ENCODE results near the gene GALC.
A peak's percentile ranks its signal among the peaks of the same experiment; 100 is the strongest.

GALC gene

DNA sequence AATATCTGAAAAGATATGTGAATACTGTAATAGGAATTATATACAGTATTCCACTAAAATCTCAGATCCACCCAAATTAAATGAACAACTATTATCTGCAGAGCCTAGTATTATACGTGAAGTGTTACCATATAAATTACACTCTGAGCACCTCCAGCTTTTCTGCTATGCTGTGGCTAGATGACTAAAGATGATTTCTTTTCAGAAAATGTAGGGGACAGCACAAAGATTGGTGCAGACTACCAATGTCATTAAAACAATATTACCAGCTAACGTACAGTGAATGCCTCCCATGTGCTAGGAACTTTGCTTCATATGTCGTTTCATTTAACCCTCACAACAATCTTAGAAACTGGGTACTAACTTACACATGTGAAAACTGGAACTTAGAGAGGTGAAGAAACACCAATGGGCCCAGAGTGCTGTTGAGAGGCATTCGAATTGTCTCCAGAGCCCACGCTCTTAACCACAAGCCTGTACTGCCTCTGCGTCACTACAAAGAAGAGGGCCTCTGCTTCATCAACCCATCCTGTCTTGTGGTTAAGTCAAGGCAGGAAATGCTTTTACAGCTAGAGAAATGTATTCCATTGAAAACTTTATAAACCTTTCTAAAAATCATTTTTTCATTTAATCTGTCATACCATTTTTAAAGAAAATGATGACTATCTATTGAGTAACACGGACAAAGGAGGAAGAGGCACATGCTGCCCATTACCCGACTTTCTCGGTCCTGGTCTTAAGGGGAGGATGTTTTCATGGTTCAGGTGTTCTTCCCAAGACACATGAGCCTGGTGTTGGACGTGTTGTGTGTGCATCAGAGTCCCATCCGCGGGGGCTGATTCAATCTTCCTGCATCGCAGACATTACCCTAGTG lies 13.2 kb upstream of the GALC start:
- DNase-seq (ENCODE audit: low read depth) = peak; percentile 41

DNA sequence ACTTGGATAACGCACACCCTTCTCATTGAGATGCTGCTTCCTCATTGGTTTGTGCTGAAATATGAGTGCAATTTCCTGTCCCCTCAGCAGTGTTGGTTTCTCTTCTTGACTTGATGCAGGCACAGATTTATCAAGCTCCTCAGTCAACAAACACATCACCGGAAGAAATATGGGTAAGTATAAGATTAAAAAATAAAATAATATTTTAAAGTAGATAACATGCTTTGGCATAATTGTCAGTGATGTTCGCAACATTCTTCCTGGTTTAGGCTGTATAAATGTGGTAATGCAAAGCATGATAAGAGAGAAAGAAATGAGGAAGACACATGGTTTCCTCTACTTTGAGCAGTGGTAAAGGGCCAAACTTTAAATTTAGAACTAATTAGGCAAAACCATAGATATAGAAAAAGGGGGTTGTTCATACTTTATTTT lies 12.1 kb upstream of the GALC start, which contains the start of gene GPR65:
TSS of gene GPR65 (plus strand) at position 86 of the 432 bp plus-strand sequence. CDS start 5,713 bp downstream, outside the sequence.
- DNase-seq (ENCODE audit: low read depth) = no peak

DNA sequence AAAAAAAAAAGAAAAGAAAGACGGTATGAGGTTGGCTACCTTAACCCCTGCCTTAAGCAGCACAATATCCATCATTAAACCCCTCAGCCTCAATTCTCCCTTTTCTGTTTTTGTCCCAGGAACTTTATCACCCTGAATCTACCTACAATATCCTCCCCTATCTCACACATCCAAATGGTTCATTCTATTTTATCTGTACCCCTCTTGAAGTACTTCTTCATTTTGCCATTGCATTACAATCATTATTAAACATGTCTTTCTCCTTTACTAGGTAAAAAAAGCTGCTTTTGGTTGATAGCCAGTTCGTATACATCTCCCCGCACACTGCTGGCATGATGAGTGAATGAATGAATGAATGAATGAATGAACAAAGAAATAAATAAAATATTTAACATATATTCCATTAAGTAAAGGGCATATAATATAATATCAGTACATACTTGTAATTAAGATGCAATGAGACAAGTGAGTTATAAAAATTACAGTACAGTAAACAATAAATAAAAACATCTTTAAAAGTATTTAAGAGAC lies 11.6 kb upstream of the GALC start:
- DNase-seq (ENCODE audit: low read depth) = no peak

DNA sequence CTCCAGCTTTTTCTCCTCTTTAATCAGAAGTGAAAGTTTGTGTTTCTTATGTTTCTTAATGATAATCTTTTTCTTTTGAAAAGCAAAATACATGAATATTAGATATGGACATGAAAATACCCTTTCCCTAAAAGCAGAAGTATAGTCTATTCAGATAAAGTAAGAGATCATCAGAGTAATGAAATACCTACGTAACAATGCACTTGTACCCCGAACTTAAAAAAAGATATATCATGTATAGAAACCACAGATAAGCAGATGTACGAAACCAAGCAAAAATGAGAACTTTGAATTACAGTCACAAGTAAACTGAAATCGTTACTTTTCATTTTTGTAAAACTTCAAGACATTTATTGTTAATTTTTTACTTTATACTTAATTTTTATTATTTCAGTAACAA lies 10.4 kb upstream of the GALC start:
- no peak for DNase-seq (ENCODE audit: low read depth)

DNA sequence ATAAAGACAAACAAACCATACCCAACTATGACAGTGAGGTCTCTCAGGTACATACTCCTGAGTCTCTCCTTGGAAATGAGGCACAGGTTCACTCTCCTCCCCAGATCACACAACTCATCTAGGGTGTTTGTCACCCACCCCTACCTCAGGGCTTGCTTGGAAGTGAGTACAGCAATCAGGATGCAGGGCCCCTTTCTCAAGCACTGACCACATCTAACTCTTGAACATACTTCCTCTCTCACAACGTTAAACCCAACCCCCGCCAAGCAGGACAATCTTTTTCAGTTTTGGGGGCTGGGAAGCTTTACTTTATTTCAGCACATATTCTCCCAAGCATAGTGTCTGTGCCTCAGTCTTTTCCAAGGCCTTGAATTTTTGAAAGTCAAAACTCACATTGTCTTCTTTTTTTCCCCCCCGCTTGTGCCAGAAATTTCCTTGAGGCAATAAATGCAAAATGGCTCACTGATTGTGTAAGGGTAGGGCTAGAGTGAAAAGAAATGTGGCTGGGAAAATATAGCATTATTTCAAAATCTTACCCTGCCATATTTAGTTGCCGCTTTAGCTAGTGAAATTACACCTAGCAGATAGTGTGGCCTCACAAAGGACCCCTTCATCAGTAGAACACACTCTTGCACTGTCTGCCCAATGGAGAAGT lies 9.6 kb upstream of the GALC start:
- DNase-seq (ENCODE audit: low read depth) = no peak

DNA sequence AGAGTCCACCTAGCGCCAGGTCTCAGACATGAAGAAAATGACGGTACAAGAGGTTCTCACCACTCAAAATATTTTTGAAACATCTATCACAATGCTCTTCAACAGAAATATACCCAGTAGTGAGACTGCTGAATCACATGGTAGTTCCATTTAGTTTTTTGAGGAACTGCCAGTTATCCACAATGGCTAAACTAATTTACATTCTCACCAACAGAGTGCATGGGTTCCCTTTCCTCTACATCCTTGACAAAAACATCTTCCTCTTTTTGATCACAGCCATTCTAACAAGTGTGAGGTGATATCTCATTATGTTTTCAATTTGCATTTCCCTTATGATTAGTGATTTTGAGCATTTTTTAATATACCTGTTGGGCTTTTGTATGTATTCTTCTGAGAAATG lies 6.3 kb upstream of the GALC start:
- no peak for DNase-seq (ENCODE audit: low read depth)

DNA sequence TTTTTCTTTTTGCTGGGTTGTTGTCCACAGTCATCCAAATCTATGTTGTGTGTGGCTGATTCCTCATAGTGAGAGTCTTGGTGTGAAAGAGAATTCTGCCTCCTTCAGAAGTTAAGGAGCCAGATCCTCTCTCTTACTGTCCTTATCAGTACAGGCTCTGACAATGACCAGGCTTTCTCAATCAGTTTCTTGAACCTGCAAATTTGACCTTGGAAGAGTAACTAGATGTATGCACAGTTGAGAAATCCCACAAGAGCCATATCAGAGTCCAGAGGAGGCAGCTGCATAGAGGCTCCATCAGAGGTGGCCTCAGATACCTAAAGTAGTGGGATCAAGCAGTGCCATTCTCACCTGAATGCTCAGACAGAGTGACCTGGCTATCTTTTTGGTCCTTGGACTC lies 5.5 kb upstream of the GALC start:
- DNase-seq (ENCODE audit: low read depth) = no peak

DNA sequence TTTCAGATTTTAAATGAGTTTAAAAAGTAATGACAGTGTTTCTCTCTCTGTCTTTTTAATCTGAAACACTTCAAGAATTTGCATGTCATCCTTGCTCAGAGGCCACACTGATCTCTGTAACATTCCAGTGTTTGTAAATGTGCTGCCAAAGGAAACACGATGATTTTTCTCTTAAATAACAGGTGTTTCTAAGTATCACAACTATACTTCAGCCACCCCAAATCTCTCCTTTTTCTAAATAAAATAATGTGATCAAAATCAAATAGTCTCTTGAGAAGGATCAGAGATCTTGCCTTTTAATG lies 3.3 kb upstream of the GALC start:
- DNase-seq (ENCODE audit: low read depth) = no peak

DNA sequence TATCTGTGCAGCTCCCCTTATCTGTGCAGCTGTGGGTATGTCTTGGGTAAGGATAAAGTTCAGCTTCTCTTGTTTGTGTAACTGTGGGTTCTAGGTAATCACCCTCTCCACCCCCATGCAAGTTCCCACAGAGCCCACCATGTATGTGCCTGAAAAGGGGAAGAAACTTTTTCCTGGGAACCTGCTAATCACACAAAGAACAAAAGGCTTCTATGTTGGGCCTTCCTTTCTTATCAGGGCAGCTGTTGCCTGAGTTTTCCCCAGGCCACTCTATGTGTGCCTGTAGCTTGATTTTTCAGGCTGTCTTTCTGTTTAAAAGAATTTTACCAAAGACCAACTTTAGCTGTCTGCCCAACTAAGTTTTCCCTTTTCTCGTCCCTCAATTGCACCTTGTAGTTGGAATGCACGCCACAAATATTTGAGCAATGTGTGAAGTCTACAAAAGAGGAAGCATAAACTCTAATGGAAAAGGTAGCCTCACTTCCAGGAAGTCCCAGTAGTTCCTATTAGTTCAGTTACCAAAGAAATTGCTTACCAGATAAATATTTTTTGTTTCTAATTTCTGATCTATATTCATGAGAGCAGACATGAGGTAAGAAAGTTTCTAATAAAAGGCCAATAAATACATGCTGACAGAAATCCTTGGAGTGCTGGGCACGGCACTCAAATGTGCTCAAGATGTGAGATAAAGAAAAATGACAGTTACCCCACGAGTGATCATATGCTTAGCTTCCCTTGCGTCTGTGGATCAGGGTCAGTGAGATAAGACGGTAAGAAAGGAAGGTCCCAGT lies 2.7 kb upstream of the GALC start:
- no peak for DNase-seq (ENCODE audit: low read depth)

DNA sequence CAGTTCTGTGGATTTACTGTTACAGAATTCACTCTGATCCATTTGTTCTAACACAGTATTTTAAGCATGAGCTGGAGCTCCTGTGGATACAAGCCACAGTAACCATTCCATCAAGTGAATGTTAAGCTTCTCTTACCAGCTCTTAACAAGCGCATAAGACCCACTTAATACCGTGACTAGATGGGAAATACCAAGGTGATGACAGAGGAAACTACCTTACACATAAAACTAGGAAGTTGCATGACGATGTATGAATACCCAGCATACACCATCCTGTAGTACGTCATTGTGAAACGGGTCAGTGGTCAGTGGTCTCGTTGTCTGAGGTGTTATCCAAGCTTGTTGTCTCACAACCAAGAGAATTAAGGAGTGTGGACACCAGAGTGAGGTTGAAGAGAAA lies 2.0 kb upstream of the GALC start:
- DNase-seq (ENCODE audit: low read depth) = no peak

DNA sequence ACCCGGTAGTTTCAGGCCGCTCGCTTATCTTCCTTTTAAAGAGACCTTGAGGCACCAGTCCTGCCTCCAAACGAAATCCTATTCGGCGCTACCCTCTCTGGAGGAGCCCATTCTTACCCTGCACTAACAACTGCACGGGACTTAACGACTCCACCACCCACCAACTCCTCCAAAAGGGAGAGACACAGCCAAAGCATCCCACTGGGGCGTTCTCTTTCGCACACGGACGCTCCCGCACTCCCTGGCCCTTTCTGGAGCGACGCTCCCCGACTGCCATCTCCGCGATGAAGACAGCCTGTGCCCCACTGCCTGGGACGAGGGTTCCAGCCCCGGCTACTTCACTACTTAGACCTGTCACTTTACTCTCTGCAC lies 650 bp downstream of the GALC start:
- no peak for DNase-seq (ENCODE audit: low read depth)

DNA sequence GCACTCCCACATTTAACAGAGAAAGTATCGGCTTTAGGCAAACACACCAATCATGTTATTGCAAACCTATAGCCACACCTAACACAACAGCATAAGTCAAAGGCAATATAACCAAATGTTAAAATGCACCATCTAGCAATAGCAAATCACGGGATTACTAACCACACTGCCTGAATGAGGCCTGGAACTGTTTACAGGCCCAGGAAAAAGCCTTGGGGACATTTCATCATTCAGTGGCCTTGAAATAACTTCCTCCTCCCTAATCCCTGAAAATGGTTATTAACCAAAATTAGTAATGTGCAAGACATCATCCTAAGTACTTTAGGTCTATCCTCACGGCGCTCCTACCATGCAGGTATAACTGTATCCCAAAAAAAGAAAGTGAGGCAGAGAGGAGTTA lies 2.3 kb downstream of the GALC start:
- DNase-seq (ENCODE audit: low read depth) = no peak

DNA sequence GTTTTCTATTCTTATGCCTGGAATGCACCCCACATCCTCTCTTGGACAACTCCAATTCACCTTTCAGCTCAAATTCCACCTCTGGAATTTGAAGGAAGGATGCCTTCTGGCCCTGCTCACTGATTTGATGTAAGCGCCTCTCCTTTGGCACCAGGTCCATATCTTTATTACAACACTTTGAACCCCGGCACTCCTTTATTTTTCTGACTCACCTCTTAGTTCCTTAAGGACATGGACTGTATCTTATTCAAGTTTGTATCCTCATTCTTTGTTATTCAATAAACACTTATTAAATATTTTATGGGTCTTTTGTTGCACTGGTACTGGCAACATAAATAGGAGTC lies 3.1 kb downstream of the GALC start:
- no peak for DNase-seq (ENCODE audit: low read depth)

DNA sequence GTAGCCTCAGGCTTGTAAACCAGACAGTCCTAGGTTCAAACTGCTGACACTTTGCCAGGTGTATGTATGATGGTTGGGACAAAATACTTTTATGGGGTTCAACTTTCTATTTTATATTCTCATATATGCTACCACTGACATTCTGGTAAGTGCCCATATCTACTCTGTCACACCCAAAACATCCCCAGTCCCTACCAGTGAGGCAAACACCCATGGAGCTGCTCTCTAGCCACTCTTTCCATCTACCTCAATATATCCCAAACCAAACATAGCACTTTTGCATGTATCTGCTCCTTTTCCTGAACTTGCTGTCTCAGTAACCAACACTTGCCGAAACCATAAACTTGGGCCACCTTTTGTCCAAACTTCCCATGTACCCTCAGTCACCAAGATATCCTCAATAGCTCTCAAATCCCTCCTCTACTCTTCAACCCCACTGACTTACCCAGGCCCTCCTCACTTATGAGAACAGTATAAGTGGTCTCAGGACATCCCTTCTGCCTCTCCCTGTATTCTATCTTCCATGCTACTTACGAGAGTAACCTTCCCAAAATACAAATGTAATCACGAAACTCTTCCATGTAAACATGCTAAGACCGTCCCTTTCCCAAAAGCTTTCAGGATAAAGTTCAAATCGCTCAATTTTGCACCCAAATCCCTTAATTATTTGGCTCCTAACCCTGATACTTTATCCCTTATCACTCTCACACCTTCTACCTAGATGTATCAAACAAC lies 3.6 kb downstream of the GALC start:
- DNase-seq (ENCODE audit: low read depth) = no peak

DNA sequence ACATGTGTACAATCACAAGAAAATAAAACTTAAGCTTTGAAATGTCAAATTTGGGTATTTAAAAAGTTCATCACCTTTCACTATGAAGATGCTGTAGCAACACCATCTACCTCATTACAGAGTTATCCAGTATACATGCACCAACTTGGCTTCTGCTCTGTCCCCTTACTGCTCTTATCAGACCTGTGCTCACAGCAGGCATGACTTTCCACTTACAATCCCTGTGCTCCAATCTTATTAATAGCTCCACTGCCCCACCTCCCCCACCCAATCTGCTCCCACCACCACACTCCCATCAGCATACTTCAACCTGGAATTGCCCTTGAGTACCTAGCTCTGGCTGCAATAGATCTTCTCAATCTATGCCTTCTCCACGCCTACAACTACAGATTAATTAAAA lies 13.3 kb downstream of the GALC start:
- DNase-seq (ENCODE audit: low read depth) = no peak

DNA sequence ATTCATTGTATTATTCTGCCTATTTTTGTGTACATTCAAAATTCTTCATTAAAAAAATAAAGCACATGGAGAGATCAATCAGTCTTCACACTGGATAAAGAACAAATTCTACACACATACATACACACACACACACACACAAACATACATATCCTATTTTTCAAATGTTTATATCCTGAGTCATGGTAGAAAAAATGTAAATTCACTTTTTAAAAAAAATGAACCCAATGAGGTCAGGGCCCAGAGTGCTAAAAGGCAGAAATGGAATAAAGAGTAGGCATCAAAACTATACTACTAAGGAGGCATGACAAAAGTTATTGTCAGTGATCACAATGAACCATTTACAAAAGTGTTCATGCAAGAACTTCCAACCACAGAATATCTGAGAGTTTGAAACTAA lies 17.3 kb downstream of the GALC start:
- DNase-seq (ENCODE audit: low read depth) = no peak

DNA sequence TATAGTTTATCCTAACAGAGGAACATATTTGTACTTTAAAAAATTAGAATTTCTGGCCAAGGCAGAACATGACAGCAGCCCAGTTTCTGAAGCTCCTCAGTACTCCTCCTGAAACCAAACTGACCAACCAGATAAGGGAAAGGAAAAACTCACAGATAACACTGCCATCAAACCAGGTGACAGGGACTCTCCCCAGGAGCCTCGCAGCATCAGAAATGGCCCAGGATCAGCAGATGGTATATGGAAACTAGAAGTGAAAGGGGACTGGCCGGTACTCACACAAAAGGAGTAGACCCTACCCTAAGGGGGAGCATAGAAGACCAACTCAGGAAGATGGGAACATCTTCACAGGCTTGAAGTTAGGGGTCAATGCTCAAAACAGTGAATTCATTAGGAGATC lies 22.0 kb downstream of the GALC start:
- DNase-seq (ENCODE audit: low read depth) = no peak

DNA sequence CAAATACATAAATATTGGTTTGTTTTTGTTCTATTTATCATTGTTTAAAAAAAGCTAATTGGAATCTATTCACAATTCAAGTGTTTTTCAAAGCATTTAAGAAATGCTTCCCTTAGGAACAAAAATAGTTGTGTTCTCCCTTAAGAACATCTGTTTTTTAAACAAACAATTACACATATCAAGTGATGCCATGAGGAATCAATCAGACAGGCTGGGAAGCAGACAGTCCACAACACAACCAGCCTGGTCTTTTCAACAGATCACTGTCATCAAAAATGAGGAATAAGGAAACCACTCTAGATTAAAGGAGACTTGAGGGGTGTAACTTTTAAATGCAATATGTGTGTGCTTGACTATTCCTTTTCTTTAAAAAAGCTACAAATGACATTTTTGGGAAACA lies 25.5 kb downstream of the GALC start:
- no peak for DNase-seq (ENCODE audit: low read depth)

DNA sequence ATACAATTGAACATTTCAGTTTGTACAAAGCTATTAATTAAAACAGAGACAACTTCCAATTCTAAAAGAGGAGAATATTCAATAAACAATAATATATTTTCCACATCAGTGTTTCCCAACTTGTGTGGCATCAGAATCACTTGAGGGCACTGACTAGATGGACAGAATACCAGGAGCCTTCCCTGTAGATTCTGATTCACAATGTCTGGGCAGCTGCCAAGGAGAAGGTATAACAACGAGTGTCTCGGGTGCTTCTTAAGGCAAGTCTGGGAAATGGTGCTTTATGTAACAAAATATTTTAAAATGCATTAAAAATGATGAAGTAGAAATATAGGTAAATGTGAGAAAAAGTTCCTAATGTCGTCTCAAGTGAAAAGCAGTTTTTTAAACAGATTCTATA lies 26.2 kb downstream of the GALC start:
- no peak for DNase-seq (ENCODE audit: low read depth)

DNA sequence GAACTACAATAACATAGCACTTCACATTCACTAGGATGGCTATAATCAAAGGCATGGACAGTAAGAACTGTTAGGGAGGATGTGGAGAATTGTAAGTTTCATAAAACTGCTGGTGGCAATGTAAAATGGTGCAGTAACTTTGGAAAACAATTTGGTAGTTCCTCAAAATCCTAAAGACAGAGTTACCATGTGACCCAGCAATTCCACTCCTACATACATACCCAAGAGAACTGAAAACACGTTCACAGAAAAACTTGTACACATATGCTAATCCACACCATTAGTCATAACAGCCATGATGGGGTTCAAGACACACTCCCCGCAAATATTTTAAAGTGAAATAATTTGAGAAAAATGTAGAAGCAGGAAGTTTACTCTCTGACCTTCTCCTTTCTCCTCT lies 31.7 kb downstream of the GALC start:
- DNase-seq (ENCODE audit: low read depth) = no peak

DNA sequence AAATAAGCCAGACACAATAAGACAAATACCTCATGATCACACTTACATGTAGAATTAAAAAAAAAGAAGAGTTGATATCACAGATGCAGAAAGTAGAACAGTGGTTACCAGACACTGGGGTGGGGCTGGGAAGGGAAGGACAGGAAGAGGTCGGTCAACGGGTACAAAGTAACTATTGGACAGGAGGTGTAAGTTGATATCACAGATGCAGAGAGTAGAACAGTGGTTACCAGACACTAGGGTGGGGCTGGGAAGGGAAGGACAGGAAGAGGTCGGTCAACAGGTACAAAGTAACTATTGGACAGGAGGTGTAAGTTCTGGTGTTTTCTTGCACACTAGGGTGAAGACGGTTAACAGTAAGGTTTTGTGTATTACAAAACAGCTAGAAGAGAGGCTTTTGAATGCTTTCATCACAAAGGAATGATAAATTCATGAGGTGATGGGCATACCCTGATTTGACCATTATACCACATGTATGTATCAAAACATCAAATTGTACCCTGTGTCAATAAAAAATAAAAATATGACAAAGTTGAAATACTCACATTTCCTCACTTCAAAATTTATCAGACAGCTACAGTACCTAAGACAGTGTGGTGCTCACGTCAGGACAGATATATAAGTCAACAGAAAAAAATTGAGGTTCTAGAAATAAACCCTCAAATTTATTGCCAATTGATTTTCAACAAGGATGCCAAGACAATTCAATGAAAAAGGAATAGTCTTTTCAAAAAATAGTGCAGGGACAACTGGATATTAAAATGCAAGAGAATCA lies 32.8 kb downstream of the GALC start:
- no peak for DNase-seq (ENCODE audit: low read depth)
